CD14-positive monocyte (primary cell): ENCODE data around the gene MPDZ. TPM values are rescaled to one million over a fixed set of nuclear protein-coding genes. Genes with fewer than 3 reads are reported as not detected.

Experiments
- DNase-seq, 3 donors: peaks; one replicate each; pipeline ENCODE4 v3.0.0-alpha.2; 2011 to 2022
- H2AFZ ChIP-seq: 2 replicates; pipeline ENCODE4 v1.6.0; 2012; ENCODE audit warnings: mild to moderate bottlenecking, low read depth, low read length, inconsistent platforms; ENCODE audit not compliant: insufficient read depth, poor library complexity, severe bottlenecking
- H3K27ac ChIP-seq, 2 donors: 1 replicate in 1 of 2; 2 replicates in 1 of 2; pipeline ENCODE4 v1.5.1; 2012 to 2013; ENCODE audit warnings: low read length in 2 of 2, control low read depth in 1 of 2, inconsistent platforms in 1 of 2, low read depth in 1 of 2, mild to moderate bottlenecking in 1 of 2
- H3K27me3 ChIP-seq, 2 donors: one replicate each; pipeline versions ENCODE4 v1.6.0 to v1.6.1; 2011 to 2013; ENCODE audit warnings: low read length in 2 of 2; ENCODE audit not compliant: control insufficient read depth in 2 of 2, insufficient read depth in 2 of 2
- H3K36me3 ChIP-seq, 2 donors: replicated peaks in 1 of 2; 1 replicate in 1 of 2; 2 replicates in 1 of 2; pipeline versions ENCODE4 v1.5.1 to v1.6.1; 2012 to 2013; ENCODE audit warnings: low read length in 2 of 2, control low read depth in 1 of 2, inconsistent platforms in 1 of 2, mild to moderate bottlenecking in 1 of 2; ENCODE audit not compliant: insufficient read depth in 2 of 2, control insufficient read depth in 1 of 2
- H3K4me1 ChIP-seq, 2 donors: 1 replicate in 1 of 2; 2 replicates in 1 of 2; pipeline versions ENCODE4 v1.5.1 to v1.6.1; 2012 to 2013; ENCODE audit warnings: low read length in 2 of 2, control low read depth in 1 of 2, inconsistent platforms in 1 of 2, mild to moderate bottlenecking in 1 of 2, moderate library complexity in 1 of 2; ENCODE audit not compliant: insufficient read depth in 2 of 2, control insufficient read depth in 1 of 2
- H3K4me2 ChIP-seq: replicated peaks from 2 replicates; pipeline ENCODE3; 2012; ENCODE audit warnings: low read length, moderate library complexity, mild to moderate bottlenecking; ENCODE audit not compliant: poor library complexity, severe bottlenecking; ENCODE audit errors: extremely low read depth
- H3K4me3 ChIP-seq, 3 experiments: fragments of 200-600 bp in 1 of 3; sonication (generic) in 1 of 3; replicated peaks in 1 of 3; 1 replicate in 2 of 3; 2 replicates in 1 of 3; pipeline ENCODE4 v1.5.1; 2011 to 2013; ENCODE audit warnings: low read length in 3 of 3, mild to moderate bottlenecking in 3 of 3, control low read depth in 2 of 3, low read depth in 2 of 3, inconsistent platforms in 1 of 3, moderate library complexity in 1 of 3
- H3K79me2 ChIP-seq: 2 replicates; pipeline ENCODE4 v1.6.0; 2012; ENCODE audit warnings: mild to moderate bottlenecking, control low read depth, inconsistent platforms, low read length, moderate library complexity; ENCODE audit not compliant: insufficient read depth
- H3K9ac ChIP-seq: 2 replicates; pipeline ENCODE4 v1.6.0; 2017; ENCODE audit warnings: low read length, mild to moderate bottlenecking; ENCODE audit not compliant: insufficient read depth, poor library complexity, severe bottlenecking
- H3K9me3 ChIP-seq, 2 donors: replicated peaks in 1 of 2; 1 replicate in 1 of 2; 2 replicates in 1 of 2; pipeline versions ENCODE4 v1.5.1 to v1.6.1; 2012 to 2013; ENCODE audit warnings: low read length in 2 of 2, control low read depth in 1 of 2; ENCODE audit not compliant: control insufficient read depth in 1 of 2, insufficient read depth in 1 of 2
- H4K20me1 ChIP-seq: 2 replicates; pipeline ENCODE4 v1.6.0; 2012; ENCODE audit warnings: mild to moderate bottlenecking, low read length, control low read depth, moderate library complexity; ENCODE audit not compliant: insufficient read depth
- H3K27ac Mint-ChIP-seq, 7 donors: one replicate each; pipeline ENCODE4 v1.8.0; 2020; ENCODE audit warnings: mild to moderate bottlenecking in 7 of 7, mixed read lengths in 7 of 7, moderate library complexity in 6 of 7, inconsistent platforms in 2 of 7
- H3K27me3 Mint-ChIP-seq, 3 donors: one replicate each; pipeline ENCODE4 v1.8.0; 2021 to 2022; ENCODE audit warnings: low read depth in 3 of 3, mild to moderate bottlenecking in 3 of 3, mixed read lengths in 3 of 3, moderate library complexity in 3 of 3, inconsistent platforms in 1 of 3
- H3K36me3 Mint-ChIP-seq, 2 donors: one replicate each; pipeline ENCODE4 v1.8.0; 2020; ENCODE audit warnings: mixed read lengths in 2 of 2, inconsistent platforms in 1 of 2, mild to moderate bottlenecking in 1 of 2
- H3K4me1 Mint-ChIP-seq: one replicate; pipeline ENCODE4 v1.8.0; 2020; ENCODE audit warnings: mild to moderate bottlenecking, mixed read lengths
- H3K4me3 Mint-ChIP-seq, 2 donors: one replicate each; pipeline ENCODE4 v1.8.0; 2020; ENCODE audit warnings: mild to moderate bottlenecking in 2 of 2, mixed read lengths in 2 of 2, moderate library complexity in 1 of 2
- H3K9me3 Mint-ChIP-seq, 7 donors: one replicate each; pipeline ENCODE4 v1.8.0; 2020 to 2022; ENCODE audit warnings: mixed read lengths in 7 of 7, mild to moderate bottlenecking in 6 of 7, moderate library complexity in 6 of 7, inconsistent platforms in 2 of 7
- WGBS: methylation state at CpG from one replicate; pipeline ENCODE4 v1.1.5; 2013; ENCODE audit warnings: missing lambda C conversion rate; ENCODE audit not compliant: insufficient coverage; 5-methylcytosine and 5-hydroxymethylcytosine counted together
- intact Hi-C, 2 donors: fragments of 100-400 bp; cut with micrococcal nuclease; formaldehyde crosslinking; loops; one replicate each; pipeline versions ENCODE4 v1.15.0 to v1.15.1; 2023
- polyA plus RNA-seq, 3 donors: library from polyadenylated mRNA; depleted of rRNA in 1 of 3; unstranded in 2 of 3; stranded (reverse) in 1 of 3; fragments of 300-500 nt in 2 of 3; fragments of >200 nt in 1 of 3; fragmentation: Illumina TruSeq in 2 of 3; gene quantifications; 1 replicate in 2 of 3; 2 replicates in 1 of 3; pipeline ENCODE4 v1.2.3, GENCODE V29; 2012 to 2021
- TF ChIP-seq, protein P1 (sequence below): fragments of 200-600 bp; IDR thresholded peaks from one replicate; pipeline ENCODE4 v1.8.0; 2022; ENCODE audit warnings: antibody characterized with exemption, mild to moderate bottlenecking

MPDZ gene
- polyA plus RNA-seq, 3 donors = not detected

DNA sequence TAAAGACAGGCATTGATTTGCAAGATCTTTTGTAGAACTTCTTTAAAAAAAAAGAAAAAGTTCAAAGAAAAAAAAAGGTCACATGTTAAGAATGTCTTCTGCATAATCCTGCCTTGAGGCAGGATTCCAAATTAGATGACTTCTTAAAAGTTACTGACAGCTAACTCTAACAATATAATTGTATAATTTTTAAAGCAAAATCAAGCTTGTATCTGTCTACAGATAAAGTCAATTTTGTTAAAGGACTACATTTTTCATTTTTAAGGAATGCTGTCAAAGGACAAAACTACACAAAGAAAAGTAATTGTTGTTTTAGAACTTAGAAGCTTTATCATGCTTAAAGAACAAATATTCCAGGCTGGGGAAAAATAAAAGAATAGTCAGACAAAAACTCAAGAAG is 57.8 kb downstream of the MPDZ start:
- no peaks in the 10 kb centered on the region for H3K27me3 ChIP-seq
- H3K4me1 ChIP-seq = no peaks in the 10 kb centered on the region
- no peak overlapping the region for H3K9ac ChIP-seq
- no peaks in the 10 kb centered on the region for H3K36me3 ChIP-seq
- TF ChIP-seq, protein P1, sequence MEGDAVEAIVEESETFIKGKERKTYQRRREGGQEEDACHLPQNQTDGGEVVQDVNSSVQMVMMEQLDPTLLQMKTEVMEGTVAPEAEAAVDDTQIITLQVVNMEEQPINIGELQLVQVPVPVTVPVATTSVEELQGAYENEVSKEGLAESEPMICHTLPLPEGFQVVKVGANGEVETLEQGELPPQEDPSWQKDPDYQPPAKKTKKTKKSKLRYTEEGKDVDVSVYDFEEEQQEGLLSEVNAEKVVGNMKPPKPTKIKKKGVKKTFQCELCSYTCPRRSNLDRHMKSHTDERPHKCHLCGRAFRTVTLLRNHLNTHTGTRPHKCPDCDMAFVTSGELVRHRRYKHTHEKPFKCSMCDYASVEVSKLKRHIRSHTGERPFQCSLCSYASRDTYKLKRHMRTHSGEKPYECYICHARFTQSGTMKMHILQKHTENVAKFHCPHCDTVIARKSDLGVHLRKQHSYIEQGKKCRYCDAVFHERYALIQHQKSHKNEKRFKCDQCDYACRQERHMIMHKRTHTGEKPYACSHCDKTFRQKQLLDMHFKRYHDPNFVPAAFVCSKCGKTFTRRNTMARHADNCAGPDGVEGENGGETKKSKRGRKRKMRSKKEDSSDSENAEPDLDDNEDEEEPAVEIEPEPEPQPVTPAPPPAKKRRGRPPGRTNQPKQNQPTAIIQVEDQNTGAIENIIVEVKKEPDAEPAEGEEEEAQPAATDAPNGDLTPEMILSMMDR = no peak
- Mint-ChIP-seq H3K4me1 (no peaks in the 10 kb centered on the region), H3K27ac (no peak overlapping the region), H3K27me3 (no peaks in the 10 kb centered on the region), H3K4me3 (no peak overlapping the region), H3K9me3 (peaks cover 0 to 3% (median 0%) of the 10 kb centered on the region in 7 donors), H3K36me3 (no peaks in the 10 kb centered on the region)
- H3K4me2 ChIP-seq = no peak overlapping the region
- DNase-seq = no peak
- no peak overlapping the region for H2AFZ ChIP-seq
- no peaks in the 10 kb centered on the region for H3K9me3 ChIP-seq
- no peak overlapping the region for H3K4me3 ChIP-seq
- no peak overlapping the region for H3K27ac ChIP-seq
- intact Hi-C loops = no loop called here
- H4K20me1 ChIP-seq = no peaks in the 10 kb centered on the region
- H3K79me2 ChIP-seq = no peaks in the 10 kb centered on the region

DNA sequence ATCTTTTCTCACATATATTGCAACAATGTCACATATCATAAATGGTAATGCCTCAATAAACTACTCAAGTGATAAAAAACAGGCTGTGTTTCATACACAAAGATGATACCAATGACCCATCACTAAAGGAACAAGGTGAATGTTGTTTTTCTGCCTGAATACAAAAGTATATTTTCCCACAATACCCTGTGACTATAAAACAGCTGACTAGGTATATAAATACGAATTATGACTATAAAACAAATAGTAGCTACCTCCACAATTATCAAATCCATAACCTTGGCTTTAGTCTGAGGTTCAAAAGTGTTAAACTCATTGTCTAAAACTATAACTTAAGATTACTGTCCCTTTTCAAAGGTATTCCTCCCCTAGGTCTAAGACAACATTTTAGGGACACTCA is 58.7 kb downstream of the MPDZ start:
- H2AFZ ChIP-seq = no peak overlapping the region
- no peak overlapping the region for H3K27ac ChIP-seq
- no peaks in the 10 kb centered on the region for H3K9me3 Mint-ChIP-seq
- no peaks in the 10 kb centered on the region for H3K36me3 ChIP-seq
- H3K27ac Mint-ChIP-seq = no peak overlapping the region
- intact Hi-C loops = no loop called here
- H3K4me1 ChIP-seq = no peaks in the 10 kb centered on the region
- H3K9me3 ChIP-seq = no peaks in the 10 kb centered on the region
- DNase-seq = no peak
- no peaks in the 10 kb centered on the region for H3K27me3 ChIP-seq
- no peaks in the 10 kb centered on the region for H3K4me1 Mint-ChIP-seq
- H3K9ac ChIP-seq = no peak overlapping the region
- H3K4me3 ChIP-seq = no peak overlapping the region
- H3K79me2 ChIP-seq = no peaks in the 10 kb centered on the region
- H3K27me3 Mint-ChIP-seq = no peaks in the 10 kb centered on the region
- WGBS = no CpG with 5 or more reads among the region's 1 CpG
- no peaks in the 10 kb centered on the region for H3K36me3 Mint-ChIP-seq
- H4K20me1 ChIP-seq = no peaks in the 10 kb centered on the region
- H3K4me3 Mint-ChIP-seq = no peak overlapping the region
- TF ChIP-seq, protein P1 = no peak
- H3K4me2 ChIP-seq = no peak overlapping the region
